Immature natural killer cell (primary cell): ENCODE measurements around the gene UST. TPM values are rescaled to one million over a fixed set of nuclear protein-coding genes. Genes with fewer than 3 reads are reported as not detected.
"Not testable (repeated sequence)": the region's sequence is repeated elsewhere in the genome, so short reads cannot be mapped to it uniquely, and the experiment has no call there.

Source experiments
- DNase-seq, 3 donors: peaks; one replicate each; pipeline ENCODE4 v3.0.0; 2022; ENCODE audit warnings: mixed read lengths in 1 of 3
- H3K27ac Mint-ChIP-seq, 6 donors: one replicate each; pipeline ENCODE4 v1.8.0; 2020; ENCODE audit warnings: mixed read lengths in 6 of 6, mild to moderate bottlenecking in 5 of 6, inconsistent platforms in 4 of 6, moderate library complexity in 3 of 6
- H3K27me3 Mint-ChIP-seq, 3 donors: one replicate each; pipeline ENCODE4 v1.8.0; 2020 to 2021; ENCODE audit warnings: low read depth in 3 of 3, mild to moderate bottlenecking in 3 of 3, mixed read lengths in 3 of 3, moderate library complexity in 3 of 3, inconsistent platforms in 1 of 3
- H3K36me3 Mint-ChIP-seq, 3 donors: one replicate each; pipeline ENCODE4 v1.8.0; 2020; ENCODE audit warnings: mixed read lengths in 3 of 3, inconsistent platforms in 2 of 3, mild to moderate bottlenecking in 2 of 3
- H3K4me1 Mint-ChIP-seq, 2 donors: one replicate each; pipeline ENCODE4 v1.8.0; 2020; ENCODE audit warnings: inconsistent platforms in 2 of 2, mild to moderate bottlenecking in 2 of 2, mixed read lengths in 2 of 2, moderate library complexity in 1 of 2
- H3K4me3 Mint-ChIP-seq, 5 donors: one replicate each; pipeline ENCODE4 v1.8.0; 2020; ENCODE audit warnings: mild to moderate bottlenecking in 5 of 5, mixed read lengths in 5 of 5, inconsistent platforms in 3 of 5, moderate library complexity in 3 of 5
- H3K9me3 Mint-ChIP-seq, 6 donors: one replicate each; pipeline ENCODE4 v1.8.0; 2020; ENCODE audit warnings: mild to moderate bottlenecking in 6 of 6, mixed read lengths in 6 of 6, inconsistent platforms in 4 of 6, moderate library complexity in 3 of 6
- polyA plus RNA-seq, 3 donors: library from polyadenylated mRNA; unstranded; fragments of 300-500 nt; fragmentation: Illumina TruSeq; gene quantifications; one replicate each; pipeline ENCODE4 v1.2.3, GENCODE V29; 2021

UST gene
- polyA plus RNA-seq, 3 donors from 2014 or later = 3.7 to 6.9 (median 6.3) TPM

- Mint-ChIP-seq H3K36me3 (peaks cover 0 to 14% (median 2%) of the 10 kb centered on the region in 3 donors), H3K4me1 (no peaks in the 10 kb centered on the region), H3K27me3 (peaks cover 0 to 2% (median 0%) of the 10 kb centered on the region in 3 donors), H3K9me3 (no peaks in the 10 kb centered on the region), H3K27ac (no peak overlapping the region), H3K4me3 (no peak overlapping the region)
- DNase-seq = no peak
These were observed 216.9 kb downstream of the UST start for GRCh38 chr6:148963738-148964137.

GRCh38 chr6:148964467-148964866, 217.6 kb downstream of the UST start:
- Mint-ChIP-seq H3K27ac (no peak overlapping the region), H3K4me3 (no peak overlapping the region), H3K36me3 (peaks cover 0 to 12% (median 6%) of the 10 kb centered on the region in 3 donors)

GRCh38 chr6:148965287-148965686, 218.5 kb downstream of the UST start:
- H3K4me3 Mint-ChIP-seq = no peak overlapping the region
- H3K27ac Mint-ChIP-seq = no peak overlapping the region
- H3K27me3 Mint-ChIP-seq = peaks cover 0 to 1% (median 0%) of the 10 kb centered on the region in 3 donors
- no peaks in the 10 kb centered on the region for H3K9me3 Mint-ChIP-seq
- no peak for DNase-seq
- H3K36me3 Mint-ChIP-seq = peaks cover 0 to 10% (median 6%) of the 10 kb centered on the region in 3 donors
- no peaks in the 10 kb centered on the region for H3K4me1 Mint-ChIP-seq

More at GRCh38 chr6:148964467-148964866, 217.6 kb downstream of the UST start:
- Mint-ChIP-seq H3K9me3 (no peaks in the 10 kb centered on the region), H3K4me1 (no peaks in the 10 kb centered on the region), H3K27me3 (peaks cover 0 to 2% (median 0%) of the 10 kb centered on the region in 3 donors)
- DNase-seq = no peak

GRCh38 chr6:148967011-148967520, 220.2 kb downstream of the UST start:
- Mint-ChIP-seq H3K27me3 (peaks cover 0 to 4% (median 1%) of the 10 kb centered on the region in 3 donors), H3K27ac (no peak overlapping the region), H3K4me1 (peaks cover 0 to 4% of the 10 kb centered on the region in 2 donors), H3K36me3 (peaks cover 0 to 15% (median 6%) of the 10 kb centered on the region in 3 donors), H3K4me3 (no peak overlapping the region), H3K9me3 (no peaks in the 10 kb centered on the region)
- no peak for DNase-seq

- Mint-ChIP-seq H3K9me3 (no peaks in the 10 kb centered on the region), H3K27ac (no peak overlapping the region), H3K4me3 (no peak overlapping the region), H3K36me3 (peaks cover 0 to 15% (median 6%) of the 10 kb centered on the region in 3 donors), H3K4me1 (peaks cover 0 to 6% of the 10 kb centered on the region in 2 donors), H3K27me3 (peaks cover 0 to 4% (median 2%) of the 10 kb centered on the region in 3 donors)
- DNase-seq = no peak
These were observed 220.7 kb downstream of the UST start for GRCh38 chr6:148967541-148967956.

- Mint-ChIP-seq H3K9me3 (no peaks in the 10 kb centered on the region), H3K27ac (peak overlapping the region in 1 of 6 donors; percentile 19), H3K4me1 (peaks cover 0 to 6% of the 10 kb centered on the region in 2 donors), H3K36me3 (peaks cover 0 to 15% (median 6%) of the 10 kb centered on the region in 3 donors), H3K27me3 (peaks cover 0 to 4% (median 2%) of the 10 kb centered on the region in 3 donors), H3K4me3 (no peak overlapping the region)
- DNase-seq = no peak
These were observed 222.2 kb downstream of the UST start for GRCh38 chr6:148968771-148969602.

- Mint-ChIP-seq H3K27me3 (peaks cover 0 to 4% (median 2%) of the 10 kb centered on the region in 3 donors), H3K27ac (peak overlapping the region in 1 of 6 donors; percentile 19), H3K9me3 (no peaks in the 10 kb centered on the region), H3K4me1 (peaks cover 0 to 6% of the 10 kb centered on the region in 2 donors), H3K4me3 (no peak overlapping the region), H3K36me3 (peaks cover 0 to 14% (median 6%) of the 10 kb centered on the region in 3 donors)
- no peak for DNase-seq
These were observed 222.8 kb downstream of the UST start for GRCh38 chr6:148969603-148970061.

GRCh38 chr6:148971031-148971927, 224.4 kb downstream of the UST start:
- H3K4me3 Mint-ChIP-seq = peak overlapping the region in 1 of 5 donors; percentile 7
- H3K27ac Mint-ChIP-seq = peak overlapping the region in 1 of 6 donors; percentile 10

GRCh38 chr6:148972481-148972880, 225.7 kb downstream of the UST start:
- Mint-ChIP-seq H3K4me1 (peaks cover 0 to 6% of the 10 kb centered on the region in 2 donors), H3K27me3 (peaks cover 0 to 4% (median 2%) of the 10 kb centered on the region in 3 donors), H3K9me3 (no peaks in the 10 kb centered on the region), H3K36me3 (peaks cover 4 to 13% (median 5%) of the 10 kb centered on the region in 3 donors), H3K27ac (no peak overlapping the region), H3K4me3 (peak overlapping the region in 1 of 5 donors; percentile 8)
- DNase-seq = no peak

More at GRCh38 chr6:148971031-148971927, 224.4 kb downstream of the UST start:
- DNase-seq = no peak
- Mint-ChIP-seq H3K9me3 (no peaks in the 10 kb centered on the region), H3K4me1 (peaks cover 0 to 6% of the 10 kb centered on the region in 2 donors), H3K27me3 (peaks cover 0 to 4% (median 2%) of the 10 kb centered on the region in 3 donors), H3K36me3 (peaks cover 4 to 13% (median 5%) of the 10 kb centered on the region in 3 donors)

GRCh38 chr6:148973538-148974208, 226.8 kb downstream of the UST start:
- H3K9me3 Mint-ChIP-seq = no peaks in the 10 kb centered on the region
- no peak overlapping the region for H3K4me3 Mint-ChIP-seq
- H3K27ac Mint-ChIP-seq = no peak overlapping the region
- H3K36me3 Mint-ChIP-seq = peaks cover 4 to 11% (median 5%) of the 10 kb centered on the region in 3 donors
- H3K27me3 Mint-ChIP-seq = peaks cover 0 to 4% (median 2%) of the 10 kb centered on the region in 3 donors
- H3K4me1 Mint-ChIP-seq = peaks cover 0 to 8% of the 10 kb centered on the region in 2 donors
- DNase-seq = no peak

GRCh38 chr6:148974351-148974750, 227.5 kb downstream of the UST start:
- peaks cover 4 to 8% (median 7%) of the 10 kb centered on the region in 3 donors for H3K36me3 Mint-ChIP-seq
- no peak for DNase-seq

GRCh38 chr6:148978298-148978697, 231.5 kb downstream of the UST start:
- H3K36me3 Mint-ChIP-seq = peaks cover 4 to 14% (median 7%) of the 10 kb centered on the region in 3 donors
- not testable (repeated sequence) for H3K9me3 Mint-ChIP-seq, DNase-seq, H3K27me3 Mint-ChIP-seq, H3K4me3 Mint-ChIP-seq, H3K27ac Mint-ChIP-seq
- H3K4me1 Mint-ChIP-seq = peaks cover 11 to 17% of the 10 kb centered on the region in 2 donors

More at GRCh38 chr6:148974351-148974750, 227.5 kb downstream of the UST start:
- Mint-ChIP-seq H3K9me3 (no peaks in the 10 kb centered on the region), H3K4me1 (peaks cover 6 to 12% of the 10 kb centered on the region in 2 donors), H3K27ac (no peak overlapping the region), H3K27me3 (peaks cover 0 to 4% (median 2%) of the 10 kb centered on the region in 3 donors), H3K4me3 (no peak overlapping the region)
